PC-9 (cell line): ENCODE results near the gene PNKP. TPM values are rescaled to one million over a fixed set of nuclear protein-coding genes. Genes with fewer than 3 reads are reported as not detected.

Experiments used
- BruUV-seq: library from RNA; stranded (reverse); fragments of 400-500 nt; replicated peaks from 2 replicates; lab custom pipeline; 2021; lab: Mats Ljungman, UMichigan
- CTCF ChIA-PET: fragments of 300-600 bp; sonication (Branson Sonifier 250); formaldehyde crosslinking; loops from one replicate; lab custom pipeline; 2022; ENCODE audit warnings: antibody characterized with exemption; lab: Charles Lee
- POLR2A ChIA-PET: fragments of 300-600 bp; sonication (Branson Sonifier 250); formaldehyde crosslinking; loops from one replicate; lab custom pipeline; 2022; ENCODE audit warnings: antibody characterized with exemption; ENCODE audit not compliant: unreplicated experiment; lab: Charles Lee
- DNase-seq, 2 experiments: peaks; one replicate each; pipeline versions ENCODE4 v3.0.0 to v3.0.0-alpha.2; 2015 to 2022; ENCODE audit warnings: mixed read lengths in 1 of 2
- H2AFZ ChIP-seq: fragments of 200-600 bp; sonication (generic); 2 replicates; pipeline ENCODE4 v1.8.1; 2017; ENCODE audit warnings: antibody characterized with exemption
- H3F3A ChIP-seq: fragments of 200-600 bp; sonication (generic); 2 replicates; pipeline ENCODE4 v1.8.1; 2017; ENCODE audit warnings: antibody characterized with exemption, mild to moderate bottlenecking, low read depth; ENCODE audit not compliant: insufficient read depth
- H3K27ac ChIP-seq: fragments of 200-600 bp; sonication (generic); 2 replicates; pipeline ENCODE4 v1.6.1; 2016; ENCODE audit warnings: mixed run types
- H3K27me3 ChIP-seq: fragments of 200-600 bp; sonication (generic); 2 replicates; pipeline ENCODE4 v1.6.1; 2016; ENCODE audit warnings: low read depth, mixed run types; ENCODE audit not compliant: insufficient read depth
- H3K36me3 ChIP-seq: fragments of 200-600 bp; sonication (generic); 2 replicates; pipeline ENCODE4 v1.6.1; 2016; ENCODE audit warnings: low read depth, mixed run types
- H3K4me1 ChIP-seq: fragments of 200-600 bp; sonication (generic); replicated peaks from 2 replicates; pipeline ENCODE4 v1.6.1; 2016; ENCODE audit warnings: mixed run types; ENCODE audit not compliant: insufficient read depth
- H3K4me2 ChIP-seq: fragments of 200-600 bp; sonication (generic); 2 replicates; pipeline ENCODE4 v1.6.1; 2017; ENCODE audit warnings: mixed run types
- H3K4me3 ChIP-seq: fragments of 200-600 bp; sonication (generic); 2 replicates; pipeline ENCODE4 v1.6.1; 2016; ENCODE audit warnings: mixed run types
- H3K79me2 ChIP-seq: fragments of 200-600 bp; sonication (generic); 2 replicates; pipeline ENCODE4 v1.6.1; 2017; ENCODE audit warnings: low read depth, mixed run types
- H3K9me2 ChIP-seq: fragments of 200-600 bp; sonication (generic); 2 replicates; pipeline ENCODE4 v1.8.1; 2017; ENCODE audit warnings: mild to moderate bottlenecking; ENCODE audit not compliant: insufficient read depth
- H3K9me3 ChIP-seq: fragments of 200-600 bp; sonication (generic); 2 replicates; pipeline ENCODE4 v1.8.1; 2016; ENCODE audit warnings: low read depth; ENCODE audit not compliant: insufficient read depth
- H4K20me1 ChIP-seq: fragments of 200-600 bp; sonication (generic); 2 replicates; pipeline ENCODE4 v1.8.1; 2017; ENCODE audit not compliant: insufficient read depth
- EZH2 ChIP-seq: fragments of 200-600 bp; sonication (generic); IDR thresholded peaks from 2 replicates; pipeline ENCODE4 v1.8.0; 2017; ENCODE audit warnings: antibody characterized with exemption, low read depth
- intact Hi-C: fragments of 100-400 bp; cut with micrococcal nuclease; formaldehyde crosslinking; loops from one replicate; pipeline ENCODE4 v1.10.0; 2022; ENCODE audit not compliant: unreplicated experiment
- total RNA-seq: library from RNA; stranded (reverse); gene quantifications from 2 replicates; pipeline ENCODE4 v1.2.3, GENCODE V29; 2021
- TF ChIP-seq, protein P1 (sequence below): fragments of 200-600 bp; sonication (generic); conservative IDR thresholded peaks from 2 replicates; pipeline ENCODE4 v1.6.1; 2017; ENCODE audit warnings: mixed run types, antibody characterized with exemption, mild to moderate bottlenecking, moderate library complexity

The PNKP gene
- total RNA-seq, 1 experiment from 2014 or later: 82.7 TPM

DNA sequence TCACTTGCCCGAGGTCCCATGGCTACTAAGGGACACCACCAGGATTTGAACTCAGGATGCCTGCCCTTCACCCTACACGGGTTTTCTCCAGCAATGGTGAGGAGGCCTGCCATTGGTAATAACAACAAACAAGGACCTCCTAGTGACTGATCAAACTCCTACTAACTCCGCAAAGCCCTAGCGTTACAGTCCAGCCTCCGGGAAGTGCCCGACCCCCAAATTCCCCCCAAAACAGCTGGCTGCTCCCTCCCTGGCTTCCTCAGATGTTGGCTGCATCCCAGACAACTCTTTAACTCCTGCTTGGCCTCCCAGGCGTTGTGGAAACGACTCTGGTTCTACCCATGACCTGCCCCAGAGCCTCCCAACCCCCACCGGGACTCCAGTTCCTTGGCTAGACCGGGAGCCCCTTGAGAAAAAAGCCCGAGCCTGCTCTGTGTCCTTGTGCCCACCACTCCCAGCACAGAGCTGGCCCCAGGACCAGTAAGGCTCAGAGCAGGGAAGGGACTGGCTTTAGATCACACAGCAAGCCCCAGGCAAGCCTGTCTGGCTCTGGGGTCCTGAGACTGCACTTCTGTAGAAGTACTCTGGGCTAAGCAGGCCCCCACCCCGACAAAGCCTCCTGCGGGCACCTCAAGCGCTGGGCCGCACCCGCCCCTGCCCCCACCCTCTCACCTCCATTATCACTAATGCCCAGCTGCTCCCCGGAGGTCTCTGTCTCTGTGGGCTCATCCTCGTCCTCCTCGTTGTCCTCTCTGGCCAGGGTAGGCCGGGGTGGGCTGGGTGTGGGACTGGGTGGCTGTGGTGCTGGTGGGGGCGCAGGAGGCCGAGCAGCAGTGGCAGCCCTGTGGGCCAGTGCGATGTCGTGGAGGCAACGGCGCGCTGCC is 5.1 kb upstream of the PNKP start:
- TF ChIP-seq, protein P1, sequence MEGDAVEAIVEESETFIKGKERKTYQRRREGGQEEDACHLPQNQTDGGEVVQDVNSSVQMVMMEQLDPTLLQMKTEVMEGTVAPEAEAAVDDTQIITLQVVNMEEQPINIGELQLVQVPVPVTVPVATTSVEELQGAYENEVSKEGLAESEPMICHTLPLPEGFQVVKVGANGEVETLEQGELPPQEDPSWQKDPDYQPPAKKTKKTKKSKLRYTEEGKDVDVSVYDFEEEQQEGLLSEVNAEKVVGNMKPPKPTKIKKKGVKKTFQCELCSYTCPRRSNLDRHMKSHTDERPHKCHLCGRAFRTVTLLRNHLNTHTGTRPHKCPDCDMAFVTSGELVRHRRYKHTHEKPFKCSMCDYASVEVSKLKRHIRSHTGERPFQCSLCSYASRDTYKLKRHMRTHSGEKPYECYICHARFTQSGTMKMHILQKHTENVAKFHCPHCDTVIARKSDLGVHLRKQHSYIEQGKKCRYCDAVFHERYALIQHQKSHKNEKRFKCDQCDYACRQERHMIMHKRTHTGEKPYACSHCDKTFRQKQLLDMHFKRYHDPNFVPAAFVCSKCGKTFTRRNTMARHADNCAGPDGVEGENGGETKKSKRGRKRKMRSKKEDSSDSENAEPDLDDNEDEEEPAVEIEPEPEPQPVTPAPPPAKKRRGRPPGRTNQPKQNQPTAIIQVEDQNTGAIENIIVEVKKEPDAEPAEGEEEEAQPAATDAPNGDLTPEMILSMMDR: no peak
- no peak for TF ChIP-seq EZH2
- H3K27me3 ChIP-seq: no peaks in the 10 kb centered on the region
- H3K4me1 ChIP-seq: peaks cover 27% of the 10 kb centered on the region
- H3K27ac ChIP-seq: no peak overlapping the region
- 0 out of 2 replicates have a peak, but pooled peaks cover 8% of the 10 kb centered on the region for H3K36me3 ChIP-seq
- no peaks in the 10 kb centered on the region for H3K9me3 ChIP-seq
- ChIA-PET CTCF (no interaction called here), POLR2A (no interaction called here)
- intact Hi-C loops: no loop called here
- peaks cover 40% of the 10 kb centered on the region for H3F3A ChIP-seq
- H3K4me2 ChIP-seq: no peak overlapping the region
- no TSS peak for BruUV-seq
- peaks cover 23% of the 10 kb centered on the region for H4K20me1 ChIP-seq
- no peaks in the 10 kb centered on the region for H3K9me2 ChIP-seq
- no peak overlapping the region for H2AFZ ChIP-seq
- no peak overlapping the region for H3K4me3 ChIP-seq
- peaks cover 37% of the 10 kb centered on the region for H3K79me2 ChIP-seq
- DNase-seq: no peak

DNA sequence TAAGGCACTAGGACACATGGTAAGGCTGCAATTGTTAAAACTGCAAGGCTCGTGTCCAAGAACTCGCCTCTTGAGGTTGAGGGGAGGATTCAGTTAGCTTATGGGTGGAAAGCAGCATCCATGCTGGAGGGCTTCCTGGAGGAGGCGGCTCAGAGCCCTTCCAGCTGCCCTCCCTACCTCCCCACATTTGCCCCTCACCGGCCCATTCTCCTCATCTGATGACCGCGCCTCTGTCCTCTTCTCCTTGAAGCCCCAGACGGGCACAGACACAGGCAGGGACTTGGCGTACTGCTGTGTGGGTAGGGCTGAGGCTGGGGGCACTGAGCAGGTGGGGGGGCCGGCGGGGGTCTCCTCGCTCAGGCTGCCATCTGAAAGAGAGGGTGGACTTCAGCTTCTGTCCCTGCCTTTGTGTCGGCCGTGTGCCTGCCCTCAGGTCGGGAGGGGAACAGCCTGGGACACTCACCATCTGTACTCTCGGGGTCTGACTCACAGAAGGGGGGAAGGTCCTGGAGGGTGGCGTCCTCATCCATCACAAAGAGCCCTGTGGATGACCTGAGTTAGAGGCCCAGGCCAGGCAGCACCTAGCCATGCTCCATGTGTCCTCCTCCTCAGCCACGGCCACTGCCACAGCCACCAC is 4.1 kb upstream of the PNKP start:
- Histone ChIP-seq H3K4me1 (peaks cover 28% of the 10 kb centered on the region), H3K4me3 (no peak overlapping the region), H4K20me1 (peaks cover 26% of the 10 kb centered on the region), H3K79me2 (peaks cover 41% of the 10 kb centered on the region), H3K27ac (no peak overlapping the region), H3K36me3 (0 out of 2 replicates have a peak, but pooled peaks cover 8% of the 10 kb centered on the region), H3K9me3 (no peaks in the 10 kb centered on the region), H3F3A (peaks cover 48% of the 10 kb centered on the region), H3K9me2 (no peaks in the 10 kb centered on the region), H3K27me3 (no peaks in the 10 kb centered on the region), H3K4me2 (no peak overlapping the region), H2AFZ (no peak overlapping the region)
- no TSS peak for BruUV-seq
- no peak for DNase-seq
- TF ChIP-seq, protein P1: no peak
- TF ChIP-seq EZH2: no peak
- ChIA-PET CTCF (no interaction called here), POLR2A (no interaction called here)
- intact Hi-C loops: no loop called here

DNA sequence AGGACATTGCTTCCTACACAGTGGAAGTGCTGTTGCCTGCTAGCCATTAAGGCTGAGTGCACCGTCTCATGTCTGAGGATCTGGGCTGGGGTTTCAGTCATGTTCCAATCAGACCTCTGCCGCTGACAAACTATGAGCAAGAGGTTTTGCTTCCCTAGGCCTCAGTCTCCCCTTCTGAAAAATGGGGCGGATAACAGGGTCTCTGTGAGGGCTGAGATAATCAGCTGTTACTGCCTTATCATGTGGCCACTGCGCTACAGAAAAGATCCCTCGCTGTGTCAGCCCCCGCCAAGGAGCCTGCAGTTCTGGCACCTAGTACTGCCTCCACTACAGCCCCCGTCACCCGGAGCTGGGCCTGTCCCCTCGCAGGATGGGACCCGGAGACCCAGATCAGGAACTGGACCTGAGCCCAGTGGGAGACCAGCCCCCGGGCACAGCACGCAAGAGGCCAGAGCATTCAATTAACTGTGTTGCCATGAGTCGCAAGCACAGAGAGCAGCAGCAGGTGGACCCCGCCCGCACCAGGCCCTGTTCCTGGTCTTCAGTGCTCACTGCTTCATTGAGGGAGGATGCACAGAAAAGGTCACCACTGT is 3.0 kb upstream of the PNKP start:
- ChIA-PET POLR2A (interaction anchor here (0.6 to 0.9 kb wide), 2 partner anchors 58 to 280 kb away, joined by 3 to 10 read pairs; no protein-coding TSS in a partner anchor), CTCF (no interaction called here)
- BruUV-seq: no TSS peak
- no peak overlapping the region for H2AFZ ChIP-seq
- peaks cover 38% of the 10 kb centered on the region for H3K4me1 ChIP-seq
- DNase-seq: no peak
- H3K27ac ChIP-seq: no peak overlapping the region
- peak overlapping the region; percentile 48; the same call in 1 of the 2 replicates for H3K4me3 ChIP-seq
- H3K4me2 ChIP-seq: peak overlapping the region; percentile 71
- 0 out of 2 replicates have a peak, but pooled peaks cover 8% of the 10 kb centered on the region for H3K36me3 ChIP-seq
- H3K27me3 ChIP-seq: no peaks in the 10 kb centered on the region
- H3K9me2 ChIP-seq: no peaks in the 10 kb centered on the region
- TF ChIP-seq, protein P1: no peak
- no peak for TF ChIP-seq EZH2
- intact Hi-C loops: loop anchor here (1.0 kb wide), 1 partner anchor 193 kb away; the partner anchor contains the start of gene PRMT1
- peaks cover 42% of the 10 kb centered on the region for H3K79me2 ChIP-seq
- no peaks in the 10 kb centered on the region for H3K9me3 ChIP-seq
- peaks cover 32% of the 10 kb centered on the region for H4K20me1 ChIP-seq
- H3F3A ChIP-seq: peaks cover 58% of the 10 kb centered on the region
